Measurements from ENCODE around the gene IQGAP2.
"Not testable (repeated sequence)": the region's sequence is repeated elsewhere in the genome, so short reads cannot be mapped to it uniquely, and the experiment has no call there.

The IQGAP2 gene

GRCh38 chr5:76723906-76724305 lies 320.8 kb downstream of the IQGAP2 start:
- no peak for DNase-seq

GRCh38 chr5:76724871-76725270 lies 321.8 kb downstream of the IQGAP2 start:
- no peak for DNase-seq

- no peak for DNase-seq
These were observed 325.9 kb downstream of the IQGAP2 start for GRCh38 chr5:76728965-76729364.

GRCh38 chr5:76729373-76730290 lies 326.5 kb downstream of the IQGAP2 start:
- DNase-seq: no peak

GRCh38 chr5:76732405-76733048 lies 329.4 kb downstream of the IQGAP2 start:
- no peak for DNase-seq

GRCh38 chr5:76733049-76733417 lies 329.9 kb downstream of the IQGAP2 start:
- peak; percentile 41 for DNase-seq

- no peak for DNase-seq
These were observed 332.9 kb downstream of the IQGAP2 start for GRCh38 chr5:76735762-76736545.

- DNase-seq: no peak
These were observed 333.8 kb downstream of the IQGAP2 start for GRCh38 chr5:76736679-76737556.

- DNase-seq: no peak
These were observed 334.8 kb downstream of the IQGAP2 start for GRCh38 chr5:76737846-76738245.

GRCh38 chr5:76741506-76741905 lies 338.4 kb downstream of the IQGAP2 start:
- not testable (repeated sequence) for DNase-seq

GRCh38 chr5:76742583-76742982 lies 339.5 kb downstream of the IQGAP2 start:
- no peak for DNase-seq

- no peak for DNase-seq
These were observed 341.5 kb downstream of the IQGAP2 start for GRCh38 chr5:76744632-76745031.

GRCh38 chr5:76745670-76746069 lies 342.6 kb downstream of the IQGAP2 start:
- DNase-seq: no peak

- no peak for DNase-seq
These were observed 343.6 kb downstream of the IQGAP2 start for GRCh38 chr5:76746677-76747076.

GRCh38 chr5:76747706-76748105 lies 344.6 kb downstream of the IQGAP2 start:
- no peak for DNase-seq

GRCh38 chr5:76751291-76751690 lies 348.2 kb downstream of the IQGAP2 start:
- no peak for DNase-seq

GRCh38 chr5:76754668-76755078 lies 351.6 kb downstream of the IQGAP2 start:
- DNase-seq: no peak

- DNase-seq: no peak
These were observed 352.9 kb downstream of the IQGAP2 start for GRCh38 chr5:76755779-76756637.

GRCh38 chr5:76757049-76757448 lies 354.0 kb downstream of the IQGAP2 start:
- no peak for DNase-seq
